ENCODE results near the gene CTSA.

DNA sequence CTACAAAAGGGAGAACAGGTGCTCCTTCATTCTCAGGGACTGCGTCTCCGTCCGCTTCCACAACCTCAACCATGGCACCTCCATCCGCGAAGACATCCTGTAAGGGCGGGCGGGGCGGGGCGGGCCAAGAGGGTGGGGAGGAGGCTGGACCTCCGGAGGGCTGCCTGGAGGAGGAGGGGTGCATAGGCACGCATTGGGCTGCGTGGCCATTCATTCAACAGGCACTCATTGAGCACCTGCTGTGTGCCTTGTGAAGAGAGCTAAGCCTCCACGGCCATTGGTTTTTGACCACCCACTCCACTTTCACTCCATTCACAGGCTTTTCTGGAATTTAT is 33.3 kb upstream of the CTSA start:
- TF ChIP-seq, protein P1, sequence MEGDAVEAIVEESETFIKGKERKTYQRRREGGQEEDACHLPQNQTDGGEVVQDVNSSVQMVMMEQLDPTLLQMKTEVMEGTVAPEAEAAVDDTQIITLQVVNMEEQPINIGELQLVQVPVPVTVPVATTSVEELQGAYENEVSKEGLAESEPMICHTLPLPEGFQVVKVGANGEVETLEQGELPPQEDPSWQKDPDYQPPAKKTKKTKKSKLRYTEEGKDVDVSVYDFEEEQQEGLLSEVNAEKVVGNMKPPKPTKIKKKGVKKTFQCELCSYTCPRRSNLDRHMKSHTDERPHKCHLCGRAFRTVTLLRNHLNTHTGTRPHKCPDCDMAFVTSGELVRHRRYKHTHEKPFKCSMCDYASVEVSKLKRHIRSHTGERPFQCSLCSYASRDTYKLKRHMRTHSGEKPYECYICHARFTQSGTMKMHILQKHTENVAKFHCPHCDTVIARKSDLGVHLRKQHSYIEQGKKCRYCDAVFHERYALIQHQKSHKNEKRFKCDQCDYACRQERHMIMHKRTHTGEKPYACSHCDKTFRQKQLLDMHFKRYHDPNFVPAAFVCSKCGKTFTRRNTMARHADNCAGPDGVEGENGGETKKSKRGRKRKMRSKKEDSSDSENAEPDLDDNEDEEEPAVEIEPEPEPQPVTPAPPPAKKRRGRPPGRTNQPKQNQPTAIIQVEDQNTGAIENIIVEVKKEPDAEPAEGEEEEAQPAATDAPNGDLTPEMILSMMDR (conservative IDR thresholded peaks at IDR 0.05; ENCODE audit: low read depth, low read length): no peak
- TF ChIP-seq MAZ (IDR thresholded peaks at IDR 0.05; ENCODE audit: borderline replicate concordance, low read depth, low read length) (no peak), POLR2A (IDR thresholded peaks at IDR 0.05; ENCODE audit: low read depth, low read length) (no peak), RAD21 (IDR thresholded peaks at IDR 0.05; ENCODE audit: low read length) (no peak), SMC3 (IDR thresholded peaks at IDR 0.05; ENCODE audit: low read depth, low read length) (no peak), MAFK (IDR thresholded peaks at IDR 0.05; ENCODE audit: low read depth, low read length) (no peak), RCOR1 (IDR thresholded peaks at IDR 0.05; ENCODE audit: insufficient replicate concordance, low read length) (no peak), MXI1 (IDR thresholded peaks at IDR 0.05; ENCODE audit: borderline replicate concordance, low read depth, low read length) (no peak), CEBPB (IDR thresholded peaks at IDR 0.05; ENCODE audit: low read depth, low read length) (no peak), CHD1 (IDR thresholded peaks at IDR 0.05; ENCODE audit: low read depth, low read length) (no peak), FOS (IDR thresholded peaks at IDR 0.05; ENCODE audit: low read depth, low read length) (no peak), BHLHE40 (IDR thresholded peaks at IDR 0.05; ENCODE audit: low read depth, low read length) (no peak)
- TF ChIP-seq, protein P2, sequence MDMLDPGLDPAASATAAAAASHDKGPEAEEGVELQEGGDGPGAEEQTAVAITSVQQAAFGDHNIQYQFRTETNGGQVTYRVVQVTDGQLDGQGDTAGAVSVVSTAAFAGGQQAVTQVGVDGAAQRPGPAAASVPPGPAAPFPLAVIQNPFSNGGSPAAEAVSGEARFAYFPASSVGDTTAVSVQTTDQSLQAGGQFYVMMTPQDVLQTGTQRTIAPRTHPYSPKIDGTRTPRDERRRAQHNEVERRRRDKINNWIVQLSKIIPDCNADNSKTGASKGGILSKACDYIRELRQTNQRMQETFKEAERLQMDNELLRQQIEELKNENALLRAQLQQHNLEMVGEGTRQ (IDR thresholded peaks at IDR 0.05; ENCODE audit: low read depth, low read length): no peak
- TF ChIP-seq, protein P3, sequence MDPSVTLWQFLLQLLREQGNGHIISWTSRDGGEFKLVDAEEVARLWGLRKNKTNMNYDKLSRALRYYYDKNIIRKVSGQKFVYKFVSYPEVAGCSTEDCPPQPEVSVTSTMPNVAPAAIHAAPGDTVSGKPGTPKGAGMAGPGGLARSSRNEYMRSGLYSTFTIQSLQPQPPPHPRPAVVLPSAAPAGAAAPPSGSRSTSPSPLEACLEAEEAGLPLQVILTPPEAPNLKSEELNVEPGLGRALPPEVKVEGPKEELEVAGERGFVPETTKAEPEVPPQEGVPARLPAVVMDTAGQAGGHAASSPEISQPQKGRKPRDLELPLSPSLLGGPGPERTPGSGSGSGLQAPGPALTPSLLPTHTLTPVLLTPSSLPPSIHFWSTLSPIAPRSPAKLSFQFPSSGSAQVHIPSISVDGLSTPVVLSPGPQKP (IDR thresholded peaks at IDR 0.05; ENCODE audit: borderline replicate concordance, low read depth, low read length): no peak
